ENCODE data around the gene LOC101059915.

- no peak for TF ChIP-seq REST (IDR thresholded peaks at IDR 0.05; ENCODE audit: low read depth)
- no peak for TF ChIP-seq EZH2 (IDR thresholded peaks at IDR 0.05)
- TF ChIP-seq CTCF (IDR thresholded peaks at IDR 0.05 in 2 of 3, conservative IDR thresholded peaks at IDR 0.05 in 1 of 3; ENCODE audit: borderline replicate concordance in 1 of 3, insufficient read depth in 1 of 3, low read depth in 2 of 3, low read length in 2 of 3), result no peak
- no peak for TF ChIP-seq POLR2A (IDR thresholded peaks at IDR 0.05; ENCODE audit: borderline replicate concordance, extremely low read depth, insufficient read depth, insufficient read length)
- TF ChIP-seq MAX (IDR thresholded peaks at IDR 0.05), result no peak
- TF ChIP-seq YY1 (IDR thresholded peaks at IDR 0.05; ENCODE audit: extremely low read depth, insufficient replicate concordance, low read depth, low read length), result no peak
- TF ChIP-seq SIN3A (IDR thresholded peaks at IDR 0.05; ENCODE audit: low read depth), result no peak
- no peak for TF ChIP-seq RAD21 (IDR thresholded peaks at IDR 0.05; ENCODE audit: low read depth)
- no peak for TF ChIP-seq EZH2phosphoT487 (IDR thresholded peaks at IDR 0.05; ENCODE audit: borderline replicate concordance)
- TF ChIP-seq ZNF274 (IDR thresholded peaks at IDR 0.05; ENCODE audit: low read depth, low read length), result no peak
- no peak for TF ChIP-seq EGR1 (IDR thresholded peaks at IDR 0.05; ENCODE audit: low read depth)
- no peak for TF ChIP-seq JUND (IDR thresholded peaks at IDR 0.05)
- TF ChIP-seq SRF (IDR thresholded peaks at IDR 0.05; ENCODE audit: low read depth), result no peak
- no peak for TF ChIP-seq POLR2AphosphoS5 (IDR thresholded peaks at IDR 0.05; ENCODE audit: low read depth, low read length)
These were observed 49.6 kb upstream of the LOC101059915 start for GRCh38 chrX:71617742-71618141.

All from HCT116 (cell line).